ENCODE data around the gene TRIM54. TPM values are rescaled to one million over a fixed set of nuclear protein-coding genes. Genes with fewer than 3 reads are reported as not detected.

Gene TRIM54
- total RNA-seq, 1 experiment from 2014 or later, result 2.8 TPM

GRCh38 chr2:27313882-27314645 lies 31.8 kb downstream of the TRIM54 start:
- ChIA-PET CTCF (interaction anchor here (0.7 to 0.8 kb wide), 2 partner anchors 11 to 41 kb away, joined by 3 read pairs; no protein-coding TSS in a partner anchor), POLR2A (ENCODE audit: low non-redundant PET) (no interaction called here)
- Histone ChIP-seq H3K4me3 (ENCODE audit: low read depth, low read length, poor library complexity, severe bottlenecking) (no peak overlapping the region), H3K27ac (ENCODE audit: low read depth, low read length, poor library complexity, severe bottlenecking) (no peak overlapping the region), H3K36me3 (ENCODE audit: insufficient read depth, low read length, poor library complexity, severe bottlenecking) (no peaks in the 10 kb centered on the region), H3K27me3 (replicated peaks; ENCODE audit: insufficient read depth, low read depth, low read length, poor library complexity) (no peaks in the 10 kb centered on the region), H3K4me1 (ENCODE audit: insufficient read depth, low read length, poor library complexity, severe bottlenecking) (no peaks in the 10 kb centered on the region), H3K9me3 (ENCODE audit: low read depth, low read length, poor library complexity, severe bottlenecking) (no peaks in the 10 kb centered on the region)
- no peak for DNase-seq (ENCODE audit: low spot score)
- TF ChIP-seq EZH2 (IDR thresholded peaks at IDR 0.05; ENCODE audit: borderline replicate concordance, low read depth, low read length, poor library complexity, severe bottlenecking), result no peak
- TF ChIP-seq CTCF (conservative IDR thresholded peaks at IDR 0.05; ENCODE audit: low read depth, low read length), result no peak
- intact Hi-C loops (cut with micrococcal nuclease; ENCODE audit: unreplicated experiment), result no loop called here
- BruUV-seq (replicated peaks), result no TSS peak

DNA sequence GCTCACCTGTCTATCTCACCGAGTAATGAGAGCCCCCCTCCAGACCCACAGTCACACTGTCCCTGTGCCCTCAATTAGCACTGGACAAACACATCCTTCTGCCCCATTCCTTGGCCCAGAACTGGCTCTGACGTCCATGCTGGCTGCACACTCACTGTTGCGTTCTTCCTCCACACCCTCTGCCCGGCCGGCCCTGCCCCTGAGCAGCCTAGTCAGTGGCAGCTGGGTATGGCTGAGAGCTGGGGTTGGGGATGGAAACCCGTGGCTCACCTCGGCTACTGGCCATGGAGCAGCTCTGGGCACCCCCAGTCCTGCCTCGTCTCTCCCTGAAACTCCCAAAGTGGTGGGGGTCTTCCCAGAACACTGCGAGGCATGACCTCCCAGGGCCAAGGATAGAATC lies 32.5 kb downstream of the TRIM54 start:
- DNase-seq (ENCODE audit: low spot score), result no peak
- intact Hi-C loops (cut with micrococcal nuclease; ENCODE audit: unreplicated experiment), result no loop called here
- H3K9me3 ChIP-seq (ENCODE audit: low read depth, low read length, poor library complexity, severe bottlenecking), result no peaks in the 10 kb centered on the region
- H3K4me1 ChIP-seq (ENCODE audit: insufficient read depth, low read length, poor library complexity, severe bottlenecking), result no peaks in the 10 kb centered on the region
- no peak overlapping the region for H3K4me3 ChIP-seq (ENCODE audit: low read depth, low read length, poor library complexity, severe bottlenecking)
- no peak for TF ChIP-seq EZH2 (IDR thresholded peaks at IDR 0.05; ENCODE audit: borderline replicate concordance, low read depth, low read length, poor library complexity, severe bottlenecking)
- TF ChIP-seq CTCF (conservative IDR thresholded peaks at IDR 0.05; ENCODE audit: low read depth, low read length), result no peak
- no peak overlapping the region for H3K27ac ChIP-seq (ENCODE audit: low read depth, low read length, poor library complexity, severe bottlenecking)
- no TSS peak for BruUV-seq (replicated peaks)
- H3K27me3 ChIP-seq (replicated peaks; ENCODE audit: insufficient read depth, low read depth, low read length, poor library complexity), result no peaks in the 10 kb centered on the region
- POLR2A ChIA-PET (ENCODE audit: low non-redundant PET), result no interaction called here
- CTCF ChIA-PET, result interaction anchor here (0.7 kb wide), 1 partner anchor 41 kb away, joined by 3 read pairs; no protein-coding TSS in a partner anchor
- H3K36me3 ChIP-seq (ENCODE audit: insufficient read depth, low read length, poor library complexity, severe bottlenecking), result no peaks in the 10 kb centered on the region

DNA sequence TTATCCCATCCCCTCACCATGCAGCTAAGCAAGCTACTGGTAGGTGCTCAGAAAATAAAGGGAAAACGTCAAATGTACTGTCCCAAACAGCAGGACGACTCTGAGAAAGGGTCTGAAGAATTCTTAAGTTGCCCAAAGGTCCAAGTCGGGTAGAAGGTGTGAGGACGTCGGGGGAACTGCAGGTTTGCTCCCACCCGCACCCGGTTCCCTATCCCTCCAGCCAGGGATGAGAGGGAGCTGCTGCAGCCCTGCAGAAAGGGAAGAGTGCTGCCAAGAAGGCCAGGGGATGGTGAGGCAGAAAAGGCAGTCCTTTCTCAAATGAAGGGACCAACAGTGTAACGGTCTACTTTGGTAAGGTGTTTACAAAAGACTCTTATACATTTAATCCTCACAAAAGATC lies 32.9 kb downstream of the TRIM54 start:
- CTCF ChIA-PET, result no interaction called here

More for the DNA sequence above, 32.9 kb downstream of the TRIM54 start:
- intact Hi-C loops (cut with micrococcal nuclease; ENCODE audit: unreplicated experiment), result no loop called here
- H3K27me3 ChIP-seq (replicated peaks; ENCODE audit: insufficient read depth, low read depth, low read length, poor library complexity), result no peaks in the 10 kb centered on the region
- POLR2A ChIA-PET (ENCODE audit: low non-redundant PET), result no interaction called here
- H3K4me3 ChIP-seq (ENCODE audit: low read depth, low read length, poor library complexity, severe bottlenecking), result no peak overlapping the region
- no peak for DNase-seq (ENCODE audit: low spot score)
- no peaks in the 10 kb centered on the region for H3K36me3 ChIP-seq (ENCODE audit: insufficient read depth, low read length, poor library complexity, severe bottlenecking)
- H3K27ac ChIP-seq (ENCODE audit: low read depth, low read length, poor library complexity, severe bottlenecking), result no peak overlapping the region
- H3K4me1 ChIP-seq (ENCODE audit: insufficient read depth, low read length, poor library complexity, severe bottlenecking), result no peaks in the 10 kb centered on the region
- TF ChIP-seq EZH2 (IDR thresholded peaks at IDR 0.05; ENCODE audit: borderline replicate concordance, low read depth, low read length, poor library complexity, severe bottlenecking) (no peak), CTCF (conservative IDR thresholded peaks at IDR 0.05; ENCODE audit: low read depth, low read length) (no peak)
- H3K9me3 ChIP-seq (ENCODE audit: low read depth, low read length, poor library complexity, severe bottlenecking), result no peaks in the 10 kb centered on the region
- no TSS peak for BruUV-seq (replicated peaks)

All from A673 (cell line).